ENCODE data around the gene TLL1. TPM values are rescaled to one million over a fixed set of nuclear protein-coding genes. Genes with fewer than 3 reads are reported as not detected.
A peak's percentile ranks its signal among the peaks of the same experiment; 100 is the strongest.

TLL1 gene
- total RNA-seq, 1 experiment from 2014 or later: not detected

DNA sequence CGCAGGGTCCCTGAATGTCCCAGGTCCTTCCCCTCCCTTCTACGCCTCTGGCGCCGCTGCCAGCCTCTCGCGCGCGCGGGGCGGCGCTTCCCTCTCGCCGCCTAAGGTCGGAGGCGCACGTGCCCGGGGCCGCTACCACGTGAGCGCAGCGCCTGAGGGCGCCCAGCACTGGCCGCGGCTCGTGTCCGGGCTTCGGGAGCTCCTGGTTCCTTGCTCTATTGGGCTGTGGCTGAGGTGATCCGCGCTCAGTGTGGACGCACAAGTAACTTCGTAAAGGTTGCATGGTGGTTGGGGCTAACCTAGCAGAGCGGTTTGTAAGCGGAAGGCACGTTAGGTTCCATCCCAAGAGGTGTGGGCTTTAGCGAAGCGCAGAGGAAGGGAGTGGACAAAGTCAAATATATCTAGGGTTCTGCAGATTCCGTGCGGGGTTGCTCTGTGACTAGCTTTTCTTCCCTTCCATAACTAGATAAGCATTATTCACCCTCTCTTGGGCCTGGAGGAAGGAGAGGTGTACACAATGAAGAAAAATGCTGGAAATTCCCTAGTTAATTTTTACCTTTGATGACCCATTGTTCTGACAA, 1.8 kb downstream of the TLL1 start:
- Histone ChIP-seq H4K5ac (ENCODE audit: insufficient read length, low read depth, low read length) (no peak overlapping the region), H3K9ac (ENCODE audit: extremely low read depth, insufficient read length, low read length) (no peak overlapping the region), H2BK120ac (ENCODE audit: low read depth, low read length, poor library complexity, severe bottlenecking) (no peak overlapping the region), H3K18ac (ENCODE audit: insufficient read length, low read depth, low read length) (no peak overlapping the region), H3K23ac (ENCODE audit: insufficient read length, low read depth, low read length) (no peak overlapping the region), H3K27me3 (ENCODE audit: insufficient read depth, low read length) (peaks cover 27% of the 10 kb centered on the region; the same call in 1 of the 2 replicates), H3K9me3 (ENCODE audit: control insufficient read depth, low read depth, low read length) (no peaks in the 10 kb centered on the region), H3K14ac (ENCODE audit: insufficient read depth, low read length) (no peak overlapping the region), H3K79me2 (ENCODE audit: insufficient read depth, low read length) (no peaks in the 10 kb centered on the region), H3T11ph (ENCODE audit: low read length) (no peak overlapping the region), H4K8ac (replicated peaks; ENCODE audit: insufficient read length, low read depth, low read length) (no peak overlapping the region), H2AFZ (ENCODE audit: low read length) (no peak overlapping the region), H3K27ac (ENCODE audit: insufficient read length, low read depth, low read length) (no peak overlapping the region), H3K4ac (ENCODE audit: low read depth, low read length) (no peak overlapping the region), H4K91ac (ENCODE audit: insufficient read length, low read depth, low read length) (no peak overlapping the region), H3K4me2 (ENCODE audit: insufficient read depth, insufficient read length, low read length) (peak overlapping the region; percentile 96), H3K79me1 (ENCODE audit: insufficient read depth, low read depth, low read length, poor library complexity, severe bottlenecking) (no peaks in the 10 kb centered on the region), H2BK5ac (ENCODE audit: insufficient read length, low read length) (no peak overlapping the region), H3K4me1 (ENCODE audit: insufficient read depth, low read length) (no peaks in the 10 kb centered on the region), H2BK12ac (ENCODE audit: insufficient read length, low read depth, low read length) (no peak overlapping the region), H4K20me1 (ENCODE audit: control insufficient read depth, insufficient read depth, insufficient read length) (no peaks in the 10 kb centered on the region), H3K23me2 (ENCODE audit: insufficient read length, low read depth, low read length, poor library complexity, severe bottlenecking) (peaks cover 23% of the 10 kb centered on the region), H2BK15ac (ENCODE audit: low read depth, low read length) (no peak overlapping the region), H3K56ac (ENCODE audit: insufficient read length, low read depth, low read length) (no peak overlapping the region), H2BK20ac (ENCODE audit: low read depth, low read length, poor library complexity, severe bottlenecking) (no peak overlapping the region), H2AK5ac (ENCODE audit: insufficient read length, low read length) (no peak overlapping the region)
- Mint-ChIP-seq H3K27ac (no peak overlapping the region), H3K4me1 (peaks cover 22 to 24% of the 10 kb centered on the region in 2 experiments), H3K36me3 (ENCODE audit: insufficient read depth in 1 of 3, low read depth in 3 of 3) (no peaks in the 10 kb centered on the region), H3K9me3 (peaks cover 0 to 4% of the 10 kb centered on the region in 2 experiments; a peak in 1 of 5 replicates), H3K27me3 (ENCODE audit: low read depth) (peaks cover 75% of the 10 kb centered on the region), H3K4me3 (peak overlapping the region; percentile 64 to 89)
- no CpG with 5 or more reads among the region's 38 CpGs for WGBS (ENCODE audit: extremely low coverage, insufficient read length, low lambda C conversion rate)
- DNase-seq: peak; percentile 67
- TF ChIP-seq, protein P1, sequence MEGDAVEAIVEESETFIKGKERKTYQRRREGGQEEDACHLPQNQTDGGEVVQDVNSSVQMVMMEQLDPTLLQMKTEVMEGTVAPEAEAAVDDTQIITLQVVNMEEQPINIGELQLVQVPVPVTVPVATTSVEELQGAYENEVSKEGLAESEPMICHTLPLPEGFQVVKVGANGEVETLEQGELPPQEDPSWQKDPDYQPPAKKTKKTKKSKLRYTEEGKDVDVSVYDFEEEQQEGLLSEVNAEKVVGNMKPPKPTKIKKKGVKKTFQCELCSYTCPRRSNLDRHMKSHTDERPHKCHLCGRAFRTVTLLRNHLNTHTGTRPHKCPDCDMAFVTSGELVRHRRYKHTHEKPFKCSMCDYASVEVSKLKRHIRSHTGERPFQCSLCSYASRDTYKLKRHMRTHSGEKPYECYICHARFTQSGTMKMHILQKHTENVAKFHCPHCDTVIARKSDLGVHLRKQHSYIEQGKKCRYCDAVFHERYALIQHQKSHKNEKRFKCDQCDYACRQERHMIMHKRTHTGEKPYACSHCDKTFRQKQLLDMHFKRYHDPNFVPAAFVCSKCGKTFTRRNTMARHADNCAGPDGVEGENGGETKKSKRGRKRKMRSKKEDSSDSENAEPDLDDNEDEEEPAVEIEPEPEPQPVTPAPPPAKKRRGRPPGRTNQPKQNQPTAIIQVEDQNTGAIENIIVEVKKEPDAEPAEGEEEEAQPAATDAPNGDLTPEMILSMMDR (conservative IDR thresholded peaks at IDR 0.05): no peak
